H1 (cell line): ENCODE data around the gene RTN4RL1. TPM values are rescaled to one million over a fixed set of nuclear protein-coding genes. Genes with fewer than 3 reads are reported as not detected.

Experiments used
- CTCF ChIA-PET: fragments of 300-600 bp; sonication (Branson Sonifier 250); formaldehyde crosslinking; loops from one replicate; lab custom pipeline; 2021; ENCODE audit not compliant: partially characterized antibody; lab: Charles Lee
- POLR2A ChIA-PET: fragments of 300-600 bp; sonication (Branson Sonifier 250); formaldehyde crosslinking; loops from one replicate; lab custom pipeline; 2021; ENCODE audit warnings: inconsistent platforms; ENCODE audit not compliant: partially characterized antibody; lab: Charles Lee
- DNase-seq, 2 experiments: peaks; one replicate each; pipeline versions ENCODE4 v3.0.0 to v3.0.0-alpha.2; 2010 to 2022; ENCODE audit warnings: low spot score in 2 of 2, low read depth in 1 of 2, mixed read lengths in 1 of 2
- FAIRE-seq: peaks from 2 replicates; lab custom pipeline; 2011; peaks lifted over from hg19 to GRCh38; lab: Jason Lieb, UNC
- H2AFZ ChIP-seq: 2 replicates; pipeline ENCODE4 v1.8.1; 2012; ENCODE audit warnings: low read length, inconsistent platforms
- H2AK5ac ChIP-seq: 2 replicates; pipeline ENCODE4 v1.6.1; 2013; ENCODE audit warnings: low read depth, low read length
- H2BK120ac ChIP-seq: replicated peaks from 2 replicates; pipeline ENCODE3; 2013; ENCODE audit warnings: low read depth, low read length, inconsistent platforms
- H2BK12ac ChIP-seq: 2 replicates; pipeline ENCODE4 v1.6.1; 2013; ENCODE audit warnings: low read depth, low read length
- H2BK15ac ChIP-seq: 2 replicates; pipeline ENCODE4 v1.6.1; 2013; ENCODE audit warnings: low read length
- H2BK20ac ChIP-seq: 2 replicates; pipeline ENCODE4 v1.6.1; 2013; ENCODE audit warnings: low read length
- H2BK5ac ChIP-seq: 2 replicates; pipeline ENCODE4 v1.6.1; 2013; ENCODE audit warnings: low read depth, low read length
- H3K14ac ChIP-seq: 2 replicates; pipeline ENCODE4 v1.6.1; 2013; ENCODE audit warnings: inconsistent platforms; ENCODE audit not compliant: insufficient read length
- H3K18ac ChIP-seq: 2 replicates; pipeline ENCODE4 v1.6.1; 2013; ENCODE audit warnings: low read length; ENCODE audit errors: extremely low read depth
- H3K23ac ChIP-seq: 2 replicates; pipeline ENCODE4 v1.6.1; 2013; ENCODE audit warnings: inconsistent platforms; ENCODE audit not compliant: insufficient read length
- H3K23me2 ChIP-seq: 2 replicates; pipeline ENCODE4 v1.6.1; 2013; ENCODE audit warnings: low read depth, low read length
- H3K27ac ChIP-seq: 2 replicates; pipeline ENCODE4 v1.6.1; 2011; ENCODE audit warnings: low read depth, low read length, inconsistent platforms
- H3K27me3 ChIP-seq, 4 experiments: replicated peaks in 1 of 4; 1 replicate in 1 of 4; 2 replicates in 3 of 4; pipeline versions ENCODE4 v1.6.1 to v1.8.1; 2011 to 2013; ENCODE audit warnings: low read length in 3 of 4, mild to moderate bottlenecking in 3 of 4, inconsistent platforms in 2 of 4, mixed read lengths in 2 of 4, moderate library complexity in 1 of 4; ENCODE audit not compliant: control insufficient read depth in 3 of 4, insufficient read depth in 3 of 4; ENCODE audit errors: extremely low read depth in 1 of 4
- H3K36me3 ChIP-seq, 4 experiments: 2 replicates each; pipeline versions ENCODE4 v1.6.1 to v1.8.1; 2011 to 2013; ENCODE audit warnings: mild to moderate bottlenecking in 4 of 4, low read length in 3 of 4, moderate library complexity in 2 of 4, control low read depth in 1 of 4, inconsistent platforms in 1 of 4; ENCODE audit not compliant: insufficient read depth in 4 of 4, control insufficient read depth in 2 of 4
- H3K4ac ChIP-seq: replicated peaks from 2 replicates; pipeline ENCODE3; 2013; ENCODE audit warnings: low read length, low read depth, mixed read lengths, inconsistent platforms; ENCODE audit not compliant: insufficient read length
- H3K4me1 ChIP-seq, 4 experiments: replicated peaks in 1 of 4; 1 replicate in 1 of 4; 2 replicates in 3 of 4; pipeline versions ENCODE4 v1.6.1 to v1.8.1; 2011 to 2013; ENCODE audit warnings: low read length in 3 of 4, inconsistent platforms in 2 of 4, mixed read lengths in 1 of 4; ENCODE audit not compliant: insufficient read depth in 4 of 4, control insufficient read depth in 3 of 4
- H3K4me2 ChIP-seq, 2 experiments: 2 replicates each; pipeline versions ENCODE4 v1.6.1 to v1.8.1; 2011 to 2013; ENCODE audit warnings: low read depth in 2 of 2, low read length in 2 of 2, control low read depth in 1 of 2, inconsistent platforms in 1 of 2, mild to moderate bottlenecking in 1 of 2; ENCODE audit not compliant: insufficient read depth in 1 of 2
- H3K4me3 ChIP-seq, 4 experiments: fragments of 200-600, 300-600 bp in 1 of 4; sonication (generic), shearing (Covaris generic), sonication (Bioruptor Twin) in 1 of 4; 2 replicates each; pipeline versions ENCODE4 v1.5.1 to v1.8.1; 2011 to 2016; ENCODE audit warnings: low read length in 4 of 4, low read depth in 3 of 4, control low read depth in 2 of 4, inconsistent platforms in 2 of 4, mild to moderate bottlenecking in 2 of 4, mixed read lengths in 1 of 4, moderate library complexity in 1 of 4; ENCODE audit not compliant: insufficient read depth in 2 of 4; ENCODE audit errors: extremely low read depth in 1 of 4
- H3K56ac ChIP-seq: replicated peaks from 2 replicates; pipeline ENCODE3; 2013; ENCODE audit warnings: low read depth, mild to moderate bottlenecking, mixed read lengths, low read length, inconsistent platforms; ENCODE audit not compliant: insufficient read length
- H3K79me1 ChIP-seq: 2 replicates; pipeline ENCODE4 v1.6.1; 2013; ENCODE audit warnings: low read depth, low read length, control low read depth
- H3K79me2 ChIP-seq, 2 experiments: 2 replicates each; pipeline versions ENCODE4 v1.6.1 to v1.8.1; 2012 to 2013; ENCODE audit warnings: low read length in 2 of 2, mild to moderate bottlenecking in 2 of 2, inconsistent platforms in 1 of 2; ENCODE audit not compliant: insufficient read depth in 2 of 2, control insufficient read depth in 1 of 2
- H3K9ac ChIP-seq, 4 experiments: replicated peaks in 1 of 4; 1 replicate in 1 of 4; 2 replicates in 3 of 4; pipeline versions ENCODE4 v1.6.1 to v1.8.1; 2011 to 2013; ENCODE audit warnings: low read depth in 3 of 4, low read length in 3 of 4, control low read depth in 2 of 4, mild to moderate bottlenecking in 2 of 4, moderate library complexity in 2 of 4, inconsistent platforms in 1 of 4; ENCODE audit errors: extremely low read depth in 1 of 4
- H3K9me3 ChIP-seq, 2 experiments: 2 replicates each; pipeline versions ENCODE4 v1.6.1 to v1.8.1; 2012 to 2013; ENCODE audit warnings: mild to moderate bottlenecking in 2 of 2, moderate library complexity in 2 of 2, control low read depth in 1 of 2, inconsistent platforms in 1 of 2, low read depth in 1 of 2, low read length in 1 of 2, mixed read lengths in 1 of 2; ENCODE audit not compliant: insufficient read depth in 2 of 2
- H4K20me1 ChIP-seq, 2 experiments: replicated peaks in 1 of 2; 2 replicates each; pipeline versions ENCODE3 to v1.8.1; 2011 to 2013; ENCODE audit warnings: inconsistent platforms in 2 of 2, low read length in 2 of 2, mild to moderate bottlenecking in 1 of 2; ENCODE audit not compliant: insufficient read depth in 2 of 2, control insufficient read depth in 1 of 2
- H4K5ac ChIP-seq: 2 replicates; pipeline ENCODE4 v1.6.1; 2013; ENCODE audit warnings: low read length, low read depth, mixed read lengths, inconsistent platforms; ENCODE audit not compliant: insufficient read length
- H4K8ac ChIP-seq: 2 replicates; pipeline ENCODE4 v1.8.0; 2013; ENCODE audit warnings: mild to moderate bottlenecking, moderate library complexity, low read length, inconsistent platforms; ENCODE audit not compliant: insufficient read depth; ENCODE audit errors: extremely low read depth
- H4K91ac ChIP-seq: replicated peaks from 2 replicates; pipeline ENCODE3; 2013; ENCODE audit warnings: low read length, mixed read lengths, inconsistent platforms; ENCODE audit not compliant: insufficient read length
- HDAC6 ChIP-seq: IDR thresholded peaks from one replicate; pipeline ENCODE4 v1.7.1; 2012; ENCODE audit warnings: low read depth, mild to moderate bottlenecking, inconsistent platforms, low read length, moderate library complexity
- RNF2 ChIP-seq: fragments of 200-900, 300-1000 bp; sonication (generic); IDR thresholded peaks from 2 replicates; pipeline ENCODE4 v1.7.1; 2016; ENCODE audit warnings: borderline replicate concordance, low read depth, mild to moderate bottlenecking, antibody characterized with exemption, low read length; ENCODE audit not compliant: poor library complexity, severe bottlenecking; ENCODE audit errors: missing control alignments
- RXRA ChIP-seq: IDR thresholded peaks from 2 replicates; pipeline ENCODE4 v1.6.1; 2011; ENCODE audit warnings: low read depth, mild to moderate bottlenecking, low read length, moderate library complexity; ENCODE audit not compliant: insufficient read depth
- SRF ChIP-seq: IDR thresholded peaks from 2 replicates; pipeline ENCODE4 v1.6.1; 2011; ENCODE audit warnings: mild to moderate bottlenecking, low read depth, low read length, moderate library complexity
- WGBS, 2 experiments: shearing (Covaris generic) in 1 of 2; methylation state at CpG; one replicate each; pipeline versions ENCODE4 v1.1.6 to v1.1.7; 2013 to 2015; ENCODE audit warnings: low lambda C conversion rate in 2 of 2, mixed read lengths in 2 of 2, inconsistent platforms in 1 of 2, low coverage in 1 of 2, missing lambda C conversion rate in 1 of 2; ENCODE audit not compliant: insufficient replicate concordance in 2 of 2, insufficient coverage in 1 of 2, insufficient read length in 1 of 2; ENCODE audit errors: extremely low coverage in 1 of 2, missing lambda C conversion rate in 1 of 2; 5-methylcytosine and 5-hydroxymethylcytosine counted together
- polyA plus RNA-seq, 7 experiments: library from polyadenylated mRNA; depleted of rRNA in 3 of 7; stranded (reverse) in 5 of 7; unstranded in 2 of 7; fragments of >200 nt in 5 of 7; fragments of 200-250 nt in 2 of 7; gene quantifications; 1 replicate in 5 of 7; 2 replicates in 1 of 7; 4 replicates in 1 of 7; pipeline versions ENCODE4 v1.2.1 to v1.2.3, GENCODE V29; 2011 to 2013; ENCODE audit warnings: missing spikeins in 2 of 7, mixed read lengths in 2 of 7
- total RNA-seq: library from RNA; stranded (reverse); fragmentation: NEBNext Ultra II Directional; extraction: Animal tissue kit (Norgen Biotek cat#: 25700); gene quantifications from 2 replicates; pipeline ENCODE4 v1.2.1, GENCODE V29; 2021

Gene RTN4RL1
- total and polyA plus RNA-seq, 2 of the 8 experiments (the other 6 are each of a cell fraction or from before 2014, with no cell fraction given): 0.09 TPM; not detected in 1

GRCh38 chr17:1989135-1989534, 36.0 kb downstream of the RTN4RL1 start:
- Histone ChIP-seq H3K23me2 (no peaks in the 10 kb centered on the region), H3K27ac (no peak overlapping the region), H3K27me3 (no peaks in the 10 kb centered on the region), H3K23ac (no peak overlapping the region), H3K18ac (no peak overlapping the region), H3K4me1 (peaks cover 0 to 6% (median 0%) of the 10 kb centered on the region in 4 experiments; a peak in 2 of 7 replicates), H3K36me3 (no peaks in the 10 kb centered on the region), H3K79me1 (no peaks in the 10 kb centered on the region), H3K9me3 (no peaks in the 10 kb centered on the region), H4K20me1 (peaks cover 0 to 2% of the 10 kb centered on the region in 2 experiments), H2AK5ac (no peak overlapping the region), H2BK5ac (no peak overlapping the region), H4K5ac (no peak overlapping the region), H3K14ac (no peak overlapping the region), H4K8ac (no peak overlapping the region), H2BK12ac (no peak overlapping the region), H3K79me2 (no peaks in the 10 kb centered on the region), H3K56ac (no peak overlapping the region), H3K9ac (no peak overlapping the region), H4K91ac (no peak overlapping the region), H3K4me3 (no peak overlapping the region), H3K4me2 (no peak overlapping the region), H2AFZ (no peak overlapping the region), H2BK15ac (no peak overlapping the region), H2BK20ac (no peak overlapping the region), H2BK120ac (no peak overlapping the region), H3K4ac (no peak overlapping the region)
- FAIRE-seq (no peak), DNase-seq (no peak)
- POLR2A ChIA-PET: no interaction called here
- 89% methylated on average over 10 of the region's 10 CpGs; no CpG with 5 or more reads in 1 of the 2 experiments for WGBS, 2 experiments
- CTCF ChIA-PET: no interaction called here
- TF ChIP-seq SRF (no peak), RNF2 (no peak), RXRA (no peak), HDAC6 (no peak)
